Tibial artery (tissue), 4 donors: ENCODE data around the gene ANGPTL2.

ENCODE experiments used
- DNase-seq, 2 donors: peaks; one replicate each; pipeline ENCODE4 v3.0.0-alpha.2; 2019
- H3K27ac ChIP-seq, 2 donors: fragments of 200-600 bp; sonication (generic) in 1 of 2; 1 replicate in 1 of 2; 2 replicates in 1 of 2; pipeline ENCODE4 v1.5.1; 2018 to 2019; ENCODE audit warnings: mild to moderate bottlenecking in 1 of 2
- H3K27me3 ChIP-seq, 2 donors: fragments of 200-600 bp; sonication (generic) in 1 of 2; one replicate each; pipeline versions ENCODE4 v1.5.1 to v1.6.0; 2016 to 2019
- H3K36me3 ChIP-seq, 3 donors: fragments of 200-600 bp; sonication (generic) in 2 of 3; one replicate each; pipeline ENCODE4 v1.5.1; 2016 to 2019; ENCODE audit warnings: mild to moderate bottlenecking in 2 of 3
- H3K4me1 ChIP-seq, 4 donors: fragments of 200-600 bp; sonication (generic) in 2 of 4; 1 replicate in 3 of 4; 2 replicates in 1 of 4; pipeline ENCODE4 v1.5.1; 2016 to 2019
- H3K4me3 ChIP-seq, 2 donors: fragments of 200-600 bp; sonication (generic) in 1 of 2; 1 replicate in 1 of 2; 2 replicates in 1 of 2; pipeline ENCODE4 v1.5.1; 2018 to 2019; ENCODE audit warnings: mild to moderate bottlenecking in 2 of 2
- H3K9me3 ChIP-seq, 3 donors: fragments of 200-600 bp; sonication (generic) in 1 of 3; one replicate each; pipeline ENCODE4 v1.5.1; 2016 to 2019
- CTCF ChIP-seq, 2 experiments: fragments of 200-600 bp in 1 of 2; fragments of 450-650 bp in 1 of 2; IDR thresholded peaks; one replicate each; pipeline ENCODE4 v1.5.1; 2017 to 2019; ENCODE audit warnings: antibody characterized with exemption in 2 of 2, mild to moderate bottlenecking in 1 of 2, moderate library complexity in 1 of 2
- intact Hi-C: fragments of 100-400 bp; cut with DNase I; formaldehyde crosslinking; loops from one replicate; pipeline ENCODE4 v1.15.0; 2023; ENCODE audit warnings: low total_unique reads

ANGPTL2 gene

GRCh38 chr9:127059030-127059429 lies 63.4 kb downstream of the ANGPTL2 start:
- Histone ChIP-seq H3K4me3 (no peak overlapping the region), H3K27ac (no peak overlapping the region), H3K4me1 (peaks cover 0 to 28% (median 4%) of the 10 kb centered on the region in 4 donors), H3K36me3 (no peaks in the 10 kb centered on the region), H3K27me3 (no peaks in the 10 kb centered on the region), H3K9me3 (no peaks in the 10 kb centered on the region)
- no peak for TF ChIP-seq CTCF (IDR thresholded peaks at IDR 0.05)
- no peak for DNase-seq
- intact Hi-C loops = no loop called here

- no peak overlapping the region for H3K27ac ChIP-seq
- no peaks in the 10 kb centered on the region for H3K27me3 ChIP-seq
- peaks cover 0 to 32% (median 6%) of the 10 kb centered on the region in 4 donors for H3K4me1 ChIP-seq
These were observed 63.8 kb downstream of the ANGPTL2 start for GRCh38 chr9:127058645-127059021.

GRCh38 chr9:127058011-127058644 lies 64.3 kb downstream of the ANGPTL2 start:
- Histone ChIP-seq H3K9me3 (no peaks in the 10 kb centered on the region), H3K4me3 (no peak overlapping the region), H3K27me3 (no peaks in the 10 kb centered on the region), H3K27ac (no peak overlapping the region), H3K36me3 (no peaks in the 10 kb centered on the region), H3K4me1 (peaks cover 0 to 37% (median 10%) of the 10 kb centered on the region in 4 donors)
- no peak for DNase-seq
- no peak for TF ChIP-seq CTCF (IDR thresholded peaks at IDR 0.05)
- intact Hi-C loops = no loop called here

More at GRCh38 chr9:127058645-127059021, 63.8 kb downstream of the ANGPTL2 start:
- TF ChIP-seq CTCF (IDR thresholded peaks at IDR 0.05) = no peak
- intact Hi-C loops = no loop called here
- Histone ChIP-seq H3K9me3 (no peaks in the 10 kb centered on the region), H3K36me3 (no peaks in the 10 kb centered on the region), H3K4me3 (no peak overlapping the region)
- DNase-seq = peak in 1 of 2 donors; percentile 25

GRCh38 chr9:127056446-127056845 lies 66.0 kb downstream of the ANGPTL2 start:
- H3K27me3 ChIP-seq = no peaks in the 10 kb centered on the region
- TF ChIP-seq CTCF (IDR thresholded peaks at IDR 0.05) = no peak
- peaks cover 0 to 44% (median 14%) of the 10 kb centered on the region in 4 donors for H3K4me1 ChIP-seq
- DNase-seq = no peak
- intact Hi-C loops = no loop called here
- no peak overlapping the region for H3K27ac ChIP-seq
- no peaks in the 10 kb centered on the region for H3K9me3 ChIP-seq
- H3K4me3 ChIP-seq = no peak overlapping the region
- H3K36me3 ChIP-seq = no peaks in the 10 kb centered on the region

- Histone ChIP-seq H3K27me3 (no peaks in the 10 kb centered on the region), H3K9me3 (no peaks in the 10 kb centered on the region), H3K4me3 (no peak overlapping the region), H3K36me3 (no peaks in the 10 kb centered on the region), H3K27ac (no peak overlapping the region), H3K4me1 (peaks cover 0 to 44% (median 14%) of the 10 kb centered on the region in 4 donors)
- intact Hi-C loops = no loop called here
- no peak for DNase-seq
- TF ChIP-seq CTCF (IDR thresholded peaks at IDR 0.05) = no peak
These were observed 66.6 kb downstream of the ANGPTL2 start for GRCh38 chr9:127055745-127056402.
